SK-N-SH (cell line): ENCODE measurements around the gene GUCY2C.

ENCODE experiments used
- EZH2phosphoT487 ChIP-seq: fragments of 200-600 bp; sonication (generic); IDR thresholded peaks from 2 replicates; pipeline ENCODE4 v1.6.1; 2017; ENCODE audit warnings: low read depth, mixed run types, mild to moderate bottlenecking, antibody characterized with exemption, moderate library complexity, borderline replicate concordance
- GABPA ChIP-seq: IDR thresholded peaks from 2 replicates; pipeline ENCODE4 v1.4.0; 2012; ENCODE audit warnings: low read depth, mild to moderate bottlenecking
- JUND ChIP-seq: IDR thresholded peaks from 2 replicates; pipeline ENCODE4 v1.4.0; 2012
- MAX ChIP-seq: IDR thresholded peaks from 2 replicates; pipeline ENCODE4 v1.4.0; 2012; ENCODE audit warnings: low read depth
- MXI1 ChIP-seq: IDR thresholded peaks from 2 replicates; pipeline ENCODE4 v1.6.1; 2012; ENCODE audit warnings: mild to moderate bottlenecking, low read depth, low read length, improper control_type of control experiment
- POLR2AphosphoS5 ChIP-seq: IDR thresholded peaks from 2 replicates; pipeline ENCODE4 v1.6.1; 2012; ENCODE audit warnings: low read depth, low read length
- RAD21 ChIP-seq: IDR thresholded peaks from 2 replicates; pipeline ENCODE4 v1.6.1; 2012; ENCODE audit warnings: mild to moderate bottlenecking, low read length
- RCOR1 ChIP-seq: fragments of 150-350 bp; IDR thresholded peaks from 2 replicates; pipeline ENCODE4 v1.6.1; 2017; ENCODE audit warnings: antibody characterized with exemption, low read length
- RXRA ChIP-seq: IDR thresholded peaks from 2 replicates; pipeline ENCODE4 v1.4.0; 2012; ENCODE audit warnings: low read depth, mild to moderate bottlenecking, borderline replicate concordance
- TCF12 ChIP-seq: IDR thresholded peaks from 2 replicates; pipeline ENCODE4 v1.4.0; 2012
- TEAD4 ChIP-seq: IDR thresholded peaks from 2 replicates; pipeline ENCODE4 v1.4.0; 2012; ENCODE audit warnings: mild to moderate bottlenecking, borderline replicate concordance; ENCODE audit not compliant: insufficient read depth
- TF ChIP-seq, protein P1 (sequence below): IDR thresholded peaks from 2 replicates; pipeline ENCODE4; 2012
- TF ChIP-seq, protein P2 (sequence below): fragments of 200-600 bp; sonication (generic); IDR thresholded peaks from 2 replicates; pipeline ENCODE4 v1.6.1; 2017; ENCODE audit warnings: antibody characterized with exemption, mild to moderate bottlenecking, moderate library complexity
- TF ChIP-seq, protein P3 (sequence below): IDR thresholded peaks from 2 replicates; pipeline ENCODE4 v1.6.1; 2012; ENCODE audit warnings: mild to moderate bottlenecking, low read depth, low read length, moderate library complexity

- TF ChIP-seq TCF12 (no peak), RAD21 (no peak), JUND (no peak), EZH2phosphoT487 (no peak), POLR2AphosphoS5 (no peak), MXI1 (no peak), RXRA (no peak), GABPA (no peak), TEAD4 (no peak), MAX (no peak), RCOR1 (no peak)
- TF ChIP-seq, protein P1, sequence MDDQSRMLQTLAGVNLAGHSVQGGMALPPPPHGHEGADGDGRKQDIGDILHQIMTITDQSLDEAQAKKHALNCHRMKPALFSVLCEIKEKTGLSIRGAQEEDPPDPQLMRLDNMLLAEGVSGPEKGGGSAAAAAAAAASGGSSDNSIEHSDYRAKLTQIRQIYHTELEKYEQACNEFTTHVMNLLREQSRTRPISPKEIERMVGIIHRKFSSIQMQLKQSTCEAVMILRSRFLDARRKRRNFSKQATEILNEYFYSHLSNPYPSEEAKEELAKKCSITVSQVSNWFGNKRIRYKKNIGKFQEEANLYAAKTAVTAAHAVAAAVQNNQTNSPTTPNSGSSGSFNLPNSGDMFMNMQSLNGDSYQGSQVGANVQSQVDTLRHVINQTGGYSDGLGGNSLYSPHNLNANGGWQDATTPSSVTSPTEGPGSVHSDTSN = no peak
- TF ChIP-seq, protein P2, sequence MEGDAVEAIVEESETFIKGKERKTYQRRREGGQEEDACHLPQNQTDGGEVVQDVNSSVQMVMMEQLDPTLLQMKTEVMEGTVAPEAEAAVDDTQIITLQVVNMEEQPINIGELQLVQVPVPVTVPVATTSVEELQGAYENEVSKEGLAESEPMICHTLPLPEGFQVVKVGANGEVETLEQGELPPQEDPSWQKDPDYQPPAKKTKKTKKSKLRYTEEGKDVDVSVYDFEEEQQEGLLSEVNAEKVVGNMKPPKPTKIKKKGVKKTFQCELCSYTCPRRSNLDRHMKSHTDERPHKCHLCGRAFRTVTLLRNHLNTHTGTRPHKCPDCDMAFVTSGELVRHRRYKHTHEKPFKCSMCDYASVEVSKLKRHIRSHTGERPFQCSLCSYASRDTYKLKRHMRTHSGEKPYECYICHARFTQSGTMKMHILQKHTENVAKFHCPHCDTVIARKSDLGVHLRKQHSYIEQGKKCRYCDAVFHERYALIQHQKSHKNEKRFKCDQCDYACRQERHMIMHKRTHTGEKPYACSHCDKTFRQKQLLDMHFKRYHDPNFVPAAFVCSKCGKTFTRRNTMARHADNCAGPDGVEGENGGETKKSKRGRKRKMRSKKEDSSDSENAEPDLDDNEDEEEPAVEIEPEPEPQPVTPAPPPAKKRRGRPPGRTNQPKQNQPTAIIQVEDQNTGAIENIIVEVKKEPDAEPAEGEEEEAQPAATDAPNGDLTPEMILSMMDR = no peak
- TF ChIP-seq, protein P3, sequence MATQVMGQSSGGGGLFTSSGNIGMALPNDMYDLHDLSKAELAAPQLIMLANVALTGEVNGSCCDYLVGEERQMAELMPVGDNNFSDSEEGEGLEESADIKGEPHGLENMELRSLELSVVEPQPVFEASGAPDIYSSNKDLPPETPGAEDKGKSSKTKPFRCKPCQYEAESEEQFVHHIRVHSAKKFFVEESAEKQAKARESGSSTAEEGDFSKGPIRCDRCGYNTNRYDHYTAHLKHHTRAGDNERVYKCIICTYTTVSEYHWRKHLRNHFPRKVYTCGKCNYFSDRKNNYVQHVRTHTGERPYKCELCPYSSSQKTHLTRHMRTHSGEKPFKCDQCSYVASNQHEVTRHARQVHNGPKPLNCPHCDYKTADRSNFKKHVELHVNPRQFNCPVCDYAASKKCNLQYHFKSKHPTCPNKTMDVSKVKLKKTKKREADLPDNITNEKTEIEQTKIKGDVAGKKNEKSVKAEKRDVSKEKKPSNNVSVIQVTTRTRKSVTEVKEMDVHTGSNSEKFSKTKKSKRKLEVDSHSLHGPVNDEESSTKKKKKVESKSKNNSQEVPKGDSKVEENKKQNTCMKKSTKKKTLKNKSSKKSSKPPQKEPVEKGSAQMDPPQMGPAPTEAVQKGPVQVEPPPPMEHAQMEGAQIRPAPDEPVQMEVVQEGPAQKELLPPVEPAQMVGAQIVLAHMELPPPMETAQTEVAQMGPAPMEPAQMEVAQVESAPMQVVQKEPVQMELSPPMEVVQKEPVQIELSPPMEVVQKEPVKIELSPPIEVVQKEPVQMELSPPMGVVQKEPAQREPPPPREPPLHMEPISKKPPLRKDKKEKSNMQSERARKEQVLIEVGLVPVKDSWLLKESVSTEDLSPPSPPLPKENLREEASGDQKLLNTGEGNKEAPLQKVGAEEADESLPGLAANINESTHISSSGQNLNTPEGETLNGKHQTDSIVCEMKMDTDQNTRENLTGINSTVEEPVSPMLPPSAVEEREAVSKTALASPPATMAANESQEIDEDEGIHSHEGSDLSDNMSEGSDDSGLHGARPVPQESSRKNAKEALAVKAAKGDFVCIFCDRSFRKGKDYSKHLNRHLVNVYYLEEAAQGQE = no peak
Observed at GRCh38 chr12:14701809-14702568, 5.6 kb upstream of the GUCY2C start.
